GM18951 (cell line): ENCODE measurements around the gene AMY1B.
"Not testable (repeated sequence)": the region's sequence is repeated elsewhere in the genome, so short reads cannot be mapped to it uniquely, and the experiment has no call there.

ENCODE experiments used
- in situ Hi-C: fragments of 300-500 bp; cut with MboI; formaldehyde crosslinking; loops from one replicate; pipeline ENCODE4 v1.12.0; 2022; ENCODE audit warnings: low sequenced_read_pairs, mixed read lengths, inconsistent platforms; ENCODE audit not compliant: unreplicated experiment

AMY1B gene

GRCh38 chr1:103696110-103696509 lies at the start of gene AMY1B:
Gene AMY1B (minus strand): TSS chr1:103696210. CDS start chr1:103695639, 571 bp downstream.
- in situ Hi-C loops: not testable (repeated sequence)

- in situ Hi-C loops: not testable (repeated sequence)
These were observed 49.0 kb upstream of the AMY1B start for GRCh38 chr1:103745040-103745439.

- in situ Hi-C loops: not testable (repeated sequence)
These were observed 48.4 kb upstream of the AMY1B start for GRCh38 chr1:103744449-103744848.

- in situ Hi-C loops: not testable (repeated sequence)
These were observed 42.0 kb upstream of the AMY1B start for GRCh38 chr1:103738031-103738430.

- in situ Hi-C loops: not testable (repeated sequence)
These were observed 39.3 kb upstream of the AMY1B start for GRCh38 chr1:103735334-103735733.

- in situ Hi-C loops: loop anchor here (25.0 kb wide), 1 partner anchor 109 kb away; the partner anchor contains the start of gene AMY2A
These were observed 25.5 kb upstream of the AMY1B start for GRCh38 chr1:103721473-103721872.

- in situ Hi-C loops: loop anchor here (25.0 kb wide), 1 partner anchor 105 kb away; the partner anchor contains the start of gene AMY2A
These were observed 21.4 kb upstream of the AMY1B start for GRCh38 chr1:103717404-103717803.

- in situ Hi-C loops: loop anchor here (25.0 kb wide), 1 partner anchor 98 kb away; the partner anchor contains the start of gene AMY2A
These were observed 14.4 kb upstream of the AMY1B start for GRCh38 chr1:103710381-103710780.

- in situ Hi-C loops: loop anchor here (25.0 kb wide), 1 partner anchor 95 kb away; the partner anchor contains the start of gene AMY2A
These were observed 11.7 kb upstream of the AMY1B start for GRCh38 chr1:103707670-103708069.

- in situ Hi-C loops: loop anchor here (25.0 kb wide), 1 partner anchor 89 kb away; the partner anchor contains the start of gene AMY2A
These were observed 5.2 kb upstream of the AMY1B start for GRCh38 chr1:103701256-103701655.

GRCh38 chr1:103700669-103701068 lies 4.7 kb upstream of the AMY1B start:
- in situ Hi-C loops: loop anchor here (25.0 kb wide), 1 partner anchor 88 kb away; the partner anchor contains the start of gene AMY2A

- in situ Hi-C loops: not testable (repeated sequence)
These were observed 1.4 kb upstream of the AMY1B start for GRCh38 chr1:103697430-103697829.

- in situ Hi-C loops: not testable (repeated sequence)
These were observed 19.7 kb downstream of the AMY1B start for GRCh38 chr1:103676335-103676734.

- in situ Hi-C loops: not testable (repeated sequence)
These were observed 40.5 kb downstream of the AMY1B start, which contains the start of gene AMY1A for GRCh38 chr1:103655460-103655859. Gene AMY1A (plus strand): TSS chr1:103655760. CDS start chr1:103656331, 571 bp downstream.

- in situ Hi-C loops: not testable (repeated sequence)
These were observed 41.9 kb downstream of the AMY1B start for GRCh38 chr1:103654133-103654532.

GRCh38 chr1:103650889-103651288 lies 45.1 kb downstream of the AMY1B start:
- in situ Hi-C loops: not testable (repeated sequence)

GRCh38 chr1:103650305-103650704 lies 45.7 kb downstream of the AMY1B start:
- in situ Hi-C loops: not testable (repeated sequence)

- in situ Hi-C loops: not testable (repeated sequence)
These were observed 52.1 kb downstream of the AMY1B start for GRCh38 chr1:103643908-103644307.

GRCh38 chr1:103641194-103641593 lies 54.8 kb downstream of the AMY1B start:
- in situ Hi-C loops: not testable (repeated sequence)
